Adrenal gland (tissue), 5 donors: ENCODE data around the gene LHFPL2.

Source experiments
- CTCF ChIP-seq, 6 experiments: fragments of 450-650 bp in 4 of 6; fragments of 200-600 bp in 2 of 6; sonication (generic) in 1 of 6; IDR thresholded peaks; 1 replicate in 5 of 6; 2 replicates in 1 of 6; pipeline versions ENCODE4 v1.5.1 to v1.8.0; 2016 to 2021; ENCODE audit warnings: antibody characterized with exemption in 6 of 6, mild to moderate bottlenecking in 2 of 6, moderate library complexity in 1 of 6
- POLR2A ChIP-seq, 2 donors: fragments of 450-650 bp; IDR thresholded peaks; one replicate each; pipeline ENCODE4 v1.6.1; 2017; ENCODE audit warnings: antibody characterized with exemption in 2 of 2, mild to moderate bottlenecking in 2 of 2, moderate library complexity in 1 of 2
- donor health status: DM: no; HTN: no; CAD: no.

DNA sequence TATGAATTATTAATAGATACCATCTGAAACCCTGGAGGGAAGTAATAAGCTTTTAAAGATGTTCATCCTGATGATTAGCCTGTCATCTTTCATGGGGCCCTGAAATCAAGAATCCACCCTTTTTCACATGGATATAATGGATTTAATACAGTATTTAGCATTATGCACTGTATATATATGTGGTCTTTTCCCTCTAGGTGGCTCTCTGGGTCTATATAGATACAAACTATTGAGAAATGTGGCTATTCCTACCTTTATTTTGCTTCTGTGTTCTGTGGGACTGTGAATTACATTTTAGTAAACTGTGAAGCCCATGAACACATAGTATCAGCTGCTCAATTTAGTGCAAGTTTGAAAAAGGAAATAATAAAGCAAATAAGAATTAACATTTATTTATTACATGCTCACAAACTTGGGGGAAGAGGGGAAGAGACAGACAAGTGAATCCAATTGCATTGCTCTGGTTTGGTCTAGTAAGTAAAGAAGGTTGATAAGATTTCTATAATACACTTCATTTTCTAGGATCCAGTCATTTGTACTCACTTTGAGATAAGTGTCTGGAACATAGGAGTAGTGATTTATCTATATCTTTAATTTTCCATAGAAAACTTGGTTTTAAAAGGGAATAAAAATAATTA lies 176.0 kb downstream of the LHFPL2 start:
- peak in 2 of 6 experiments; percentile 34 to 38 for TF ChIP-seq CTCF (IDR thresholded peaks at IDR 0.05)
- TF ChIP-seq POLR2A (IDR thresholded peaks at IDR 0.05) = no peak
